ENCODE measurements around the gene PLA2G4E. TPM values are rescaled to one million over a fixed set of nuclear protein-coding genes. Genes with fewer than 3 reads are reported as not detected.

PLA2G4E gene
- total and polyA plus RNA-seq, 2 donors (not counting 1 experiment from before 2014, with no cell fraction given), result not detected

DNA sequence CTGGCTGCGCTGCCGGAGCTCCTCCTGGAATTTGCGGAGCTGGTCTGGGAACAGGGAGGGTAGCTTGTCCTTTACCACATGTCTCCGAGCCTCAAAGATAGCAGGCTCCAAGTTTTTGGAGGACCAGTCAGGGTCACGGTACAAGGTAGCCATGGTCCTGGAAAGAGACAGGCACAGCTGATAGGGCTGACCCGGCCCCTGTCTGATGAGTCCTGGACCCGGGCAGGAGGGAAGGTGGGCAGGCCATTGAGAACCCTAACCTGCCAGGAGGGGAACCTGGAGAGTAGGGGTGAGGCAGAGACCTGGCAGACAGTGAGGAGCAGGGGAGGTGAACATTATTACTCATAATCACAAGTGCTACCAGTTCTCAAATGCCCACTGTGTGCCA lies 28.0 kb downstream of the PLA2G4E start:
- DNase-seq (ENCODE audit: low read depth in 2 of 2), result no peak
- Histone ChIP-seq H2AFZ (ENCODE audit: low read length) (no peak overlapping the region), H3K27me3 (ENCODE audit: control insufficient read depth, insufficient read depth, low read length) (no peaks in the 10 kb centered on the region), H3K4me3 (replicated peaks in 1 of 4; ENCODE audit: control extremely low read depth in 1 of 4, insufficient read depth in 1 of 4, low read depth in 3 of 4, low read length in 4 of 4) (no peak overlapping the region), H3K27ac (ENCODE audit: insufficient read depth, low read length) (no peak overlapping the region), H3K36me3 (ENCODE audit: control insufficient read depth, insufficient read depth, low read length) (no peaks in the 10 kb centered on the region), H3K4me2 (ENCODE audit: extremely low read depth, insufficient read depth, low read length) (no peak overlapping the region), H3K79me2 (ENCODE audit: control insufficient read depth, insufficient read depth, low read length) (no peaks in the 10 kb centered on the region), H3K9ac (ENCODE audit: insufficient read depth, low read length) (no peak overlapping the region), H3K9me3 (ENCODE audit: control insufficient read depth, insufficient read depth, low read depth, low read length) (no peaks in the 10 kb centered on the region), H4K20me1 (ENCODE audit: control insufficient read depth, extremely low read depth, insufficient read depth, low read length) (no peaks in the 10 kb centered on the region), H3K4me1 (ENCODE audit: control insufficient read depth, extremely low read depth, insufficient read depth, low read length) (no peaks in the 10 kb centered on the region)
- TF ChIP-seq, protein P1, sequence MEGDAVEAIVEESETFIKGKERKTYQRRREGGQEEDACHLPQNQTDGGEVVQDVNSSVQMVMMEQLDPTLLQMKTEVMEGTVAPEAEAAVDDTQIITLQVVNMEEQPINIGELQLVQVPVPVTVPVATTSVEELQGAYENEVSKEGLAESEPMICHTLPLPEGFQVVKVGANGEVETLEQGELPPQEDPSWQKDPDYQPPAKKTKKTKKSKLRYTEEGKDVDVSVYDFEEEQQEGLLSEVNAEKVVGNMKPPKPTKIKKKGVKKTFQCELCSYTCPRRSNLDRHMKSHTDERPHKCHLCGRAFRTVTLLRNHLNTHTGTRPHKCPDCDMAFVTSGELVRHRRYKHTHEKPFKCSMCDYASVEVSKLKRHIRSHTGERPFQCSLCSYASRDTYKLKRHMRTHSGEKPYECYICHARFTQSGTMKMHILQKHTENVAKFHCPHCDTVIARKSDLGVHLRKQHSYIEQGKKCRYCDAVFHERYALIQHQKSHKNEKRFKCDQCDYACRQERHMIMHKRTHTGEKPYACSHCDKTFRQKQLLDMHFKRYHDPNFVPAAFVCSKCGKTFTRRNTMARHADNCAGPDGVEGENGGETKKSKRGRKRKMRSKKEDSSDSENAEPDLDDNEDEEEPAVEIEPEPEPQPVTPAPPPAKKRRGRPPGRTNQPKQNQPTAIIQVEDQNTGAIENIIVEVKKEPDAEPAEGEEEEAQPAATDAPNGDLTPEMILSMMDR (conservative IDR thresholded peaks at IDR 0.05 in 1 of 2, IDR thresholded peaks at IDR 0.05 in 1 of 2; ENCODE audit: low read depth in 1 of 2, low read length in 2 of 2), result no peak

DNA sequence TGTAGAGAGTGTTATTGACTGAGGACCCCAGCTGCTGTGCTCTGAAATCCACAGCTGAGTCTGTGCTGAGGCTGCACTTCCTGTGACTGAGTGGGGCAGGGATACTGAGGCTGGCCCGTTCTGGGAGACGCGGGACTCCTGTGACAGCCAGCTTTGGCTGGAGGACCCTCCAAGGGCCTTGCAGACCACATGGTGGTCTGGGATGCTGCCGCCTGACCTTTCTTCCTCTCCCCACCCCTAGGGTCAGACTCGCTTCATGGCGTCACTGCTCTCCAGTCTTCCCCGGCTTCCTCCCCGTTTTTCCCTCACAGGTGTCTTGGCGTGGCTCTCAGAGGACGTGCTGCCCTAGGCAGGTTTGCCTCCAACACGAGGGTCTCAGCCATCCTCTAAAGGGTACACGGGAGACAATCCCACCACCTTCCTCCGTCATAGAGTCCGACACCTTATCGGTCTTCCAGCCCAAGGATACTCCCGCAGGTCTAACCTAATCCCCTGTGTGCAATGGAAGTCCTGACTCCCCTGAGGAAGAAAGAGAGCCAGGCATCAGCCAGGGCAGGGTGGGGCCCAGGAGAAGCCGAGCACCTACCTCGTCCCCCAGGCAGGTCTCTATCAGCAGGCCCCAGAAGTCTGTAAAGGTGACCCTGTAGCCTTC lies 28.6 kb downstream of the PLA2G4E start:
- Histone ChIP-seq H3K27me3 (ENCODE audit: control insufficient read depth, insufficient read depth, low read length) (peaks cover 2% of the 10 kb centered on the region), H3K4me2 (ENCODE audit: extremely low read depth, insufficient read depth, low read length) (no peak overlapping the region), H3K4me1 (ENCODE audit: control insufficient read depth, extremely low read depth, insufficient read depth, low read length) (no peaks in the 10 kb centered on the region), H3K9me3 (ENCODE audit: control insufficient read depth, insufficient read depth, low read depth, low read length) (no peaks in the 10 kb centered on the region), H3K9ac (ENCODE audit: insufficient read depth, low read length) (no peak overlapping the region), H3K27ac (ENCODE audit: insufficient read depth, low read length) (no peak overlapping the region), H3K36me3 (ENCODE audit: control insufficient read depth, insufficient read depth, low read length) (no peaks in the 10 kb centered on the region), H4K20me1 (ENCODE audit: control insufficient read depth, extremely low read depth, insufficient read depth, low read length) (no peaks in the 10 kb centered on the region), H3K79me2 (ENCODE audit: control insufficient read depth, insufficient read depth, low read length) (no peaks in the 10 kb centered on the region), H3K4me3 (replicated peaks in 1 of 4; ENCODE audit: control extremely low read depth in 1 of 4, insufficient read depth in 1 of 4, low read depth in 3 of 4, low read length in 4 of 4) (no peak overlapping the region), H2AFZ (ENCODE audit: low read length) (no peak overlapping the region)
- DNase-seq (ENCODE audit: low read depth in 2 of 2), result no peak
- no peak for TF ChIP-seq EZH2 (IDR thresholded peaks at IDR 0.05; ENCODE audit: low read length, missing control alignments)
- TF ChIP-seq, protein P1 (conservative IDR thresholded peaks at IDR 0.05 in 1 of 2, IDR thresholded peaks at IDR 0.05 in 1 of 2; ENCODE audit: low read depth in 1 of 2, low read length in 2 of 2), result no peak

DNA sequence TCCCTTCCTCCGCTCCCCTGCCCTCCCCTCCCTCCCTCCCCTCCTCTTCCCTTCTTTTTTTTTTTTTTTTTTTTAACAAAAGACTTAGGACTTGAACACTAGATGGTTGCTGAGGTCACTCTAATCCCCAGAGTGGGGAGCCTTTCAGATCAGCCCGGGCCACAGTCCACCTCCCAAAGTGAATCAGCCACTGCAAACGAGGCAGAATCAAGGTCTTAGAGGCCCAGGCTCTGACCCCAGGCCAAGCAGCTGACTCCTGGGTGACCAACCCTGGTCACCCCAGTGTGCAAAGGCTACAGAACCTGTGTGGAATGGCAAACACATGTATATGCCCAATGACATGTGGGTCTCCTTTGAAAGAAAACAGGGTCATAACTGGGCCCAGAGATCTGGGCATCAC lies 30.2 kb downstream of the PLA2G4E start:
- H2AFZ ChIP-seq (ENCODE audit: low read length), result no peak overlapping the region
- no peak overlapping the region for H3K4me2 ChIP-seq (ENCODE audit: extremely low read depth, insufficient read depth, low read length)
- H3K4me3 ChIP-seq (replicated peaks in 1 of 4; ENCODE audit: control extremely low read depth in 1 of 4, insufficient read depth in 1 of 4, low read depth in 3 of 4, low read length in 4 of 4), result no peak overlapping the region
- DNase-seq (ENCODE audit: low read depth in 2 of 2), result no peak
- no peak overlapping the region for H3K9ac ChIP-seq (ENCODE audit: insufficient read depth, low read length)
- no peaks in the 10 kb centered on the region for H3K36me3 ChIP-seq (ENCODE audit: control insufficient read depth, insufficient read depth, low read length)
- H3K9me3 ChIP-seq (ENCODE audit: control insufficient read depth, insufficient read depth, low read depth, low read length), result no peaks in the 10 kb centered on the region
- peaks cover 3% of the 10 kb centered on the region for H3K27me3 ChIP-seq (ENCODE audit: control insufficient read depth, insufficient read depth, low read length)
- no peaks in the 10 kb centered on the region for H3K79me2 ChIP-seq (ENCODE audit: control insufficient read depth, insufficient read depth, low read length)
- H3K27ac ChIP-seq (ENCODE audit: insufficient read depth, low read length), result no peak overlapping the region
- TF ChIP-seq, protein P1 (conservative IDR thresholded peaks at IDR 0.05 in 1 of 2, IDR thresholded peaks at IDR 0.05 in 1 of 2; ENCODE audit: low read depth in 1 of 2, low read length in 2 of 2), result no peak
- no peak for TF ChIP-seq EZH2 (IDR thresholded peaks at IDR 0.05; ENCODE audit: low read length, missing control alignments)
- H4K20me1 ChIP-seq (ENCODE audit: control insufficient read depth, extremely low read depth, insufficient read depth, low read length), result no peaks in the 10 kb centered on the region
- H3K4me1 ChIP-seq (ENCODE audit: control insufficient read depth, extremely low read depth, insufficient read depth, low read length), result no peaks in the 10 kb centered on the region

All from fibroblast of lung (primary cell).